Gastrocnemius medialis (tissue), 4 donors: Measurements from ENCODE around the gene MRE11. TPM values are rescaled to one million over a fixed set of nuclear protein-coding genes. Genes with fewer than 3 reads are reported as not detected.

ENCODE experiments used
- ATAC-seq, 2 donors: fragments of 150-250 bp; one replicate each; pipeline ENCODE4 v1.9.1; 2016
- DNase-seq, 2 donors: peaks; one replicate each; pipeline ENCODE4 v3.0.0-alpha.2; 2019
- H3K27ac ChIP-seq, 4 donors: fragments of 200-600 bp; sonication (generic); 1 replicate in 1 of 4; 2 replicates in 3 of 4; pipeline ENCODE4 v1.5.1; 2016 to 2018; ENCODE audit warnings: mild to moderate bottlenecking in 2 of 4, moderate library complexity in 1 of 4
- H3K27me3 ChIP-seq, 3 donors: fragments of 200-600 bp; sonication (generic) in 2 of 3; 1 replicate in 1 of 3; 2 replicates in 2 of 3; pipeline versions ENCODE4 v1.5.1 to v1.6.0; 2016 to 2019; ENCODE audit warnings: mild to moderate bottlenecking in 1 of 3, moderate library complexity in 1 of 3
- H3K36me3 ChIP-seq, 2 donors: fragments of 200-600 bp; sonication (generic) in 1 of 2; one replicate each; pipeline ENCODE4 v1.5.1; 2017 to 2018
- H3K4me1 ChIP-seq, 2 donors: fragments of 200-600 bp; sonication (generic) in 1 of 2; one replicate each; pipeline ENCODE4 v1.5.1; 2016 to 2017; ENCODE audit warnings: mild to moderate bottlenecking in 2 of 2
- H3K4me3 ChIP-seq, 4 donors: fragments of 200-600 bp; sonication (generic) in 3 of 4; 1 replicate in 1 of 4; 2 replicates in 3 of 4; pipeline ENCODE4 v1.5.1; 2016 to 2019; ENCODE audit warnings: mild to moderate bottlenecking in 2 of 4
- H3K9me3 ChIP-seq, 3 donors: fragments of 200-600 bp; sonication (generic) in 2 of 3; 1 replicate in 1 of 3; 2 replicates in 2 of 3; pipeline ENCODE4 v1.5.1; 2016 to 2019
- POLR2A ChIP-seq, 2 donors: fragments of 450-650 bp; IDR thresholded peaks; one replicate each; pipeline ENCODE4 v1.6.1; 2017; ENCODE audit warnings: antibody characterized with exemption in 2 of 2, mild to moderate bottlenecking in 2 of 2, moderate library complexity in 2 of 2
- in situ Hi-C, 4 donors: fragments of 200-750 bp; cut with MboI; loops; one replicate each; pipeline versions ENCODE4 v1.15.0 to v1.8.0; 2017; ENCODE audit warnings: low sequenced_read_pairs in 4 of 4
- intact Hi-C: fragments of 100-400 bp; cut with DNase I; formaldehyde crosslinking; loops from one replicate; pipeline ENCODE4 v1.15.1; 2023; ENCODE audit warnings: low total_unique reads
- total RNA-seq, 4 donors: library from RNA; depleted of rRNA; stranded (reverse); fragments of >200 nt; gene quantifications; one replicate each; pipeline versions ENCODE4 v1.1.0 to v1.2.3, GENCODE V29; 2016
- TF ChIP-seq, protein P1 (sequence below), 5 experiments: fragments of 450-650 bp in 3 of 5; fragments of 200-600 bp in 2 of 5; sonication (generic) in 2 of 5; IDR thresholded peaks in 4 of 5; conservative IDR thresholded peaks in 1 of 5; 1 replicate in 4 of 5; 2 replicates in 1 of 5; pipeline ENCODE4 v1.5.1; 2016 to 2019; ENCODE audit warnings: antibody characterized with exemption in 5 of 5, mild to moderate bottlenecking in 3 of 5, moderate library complexity in 3 of 5

Gene MRE11
- total RNA-seq, 4 donors from 2014 or later = 5.3 to 12.3 (median 5.9) TPM

- Histone ChIP-seq H3K36me3 (peaks cover 0 to 15% of the 10 kb centered on the region in 2 donors), H3K27ac (no peak overlapping the region), H3K9me3 (no peaks in the 10 kb centered on the region), H3K27me3 (no peaks in the 10 kb centered on the region), H3K4me3 (no peak overlapping the region), H3K4me1 (no peaks in the 10 kb centered on the region)
- ATAC-seq = no peak
- intact Hi-C loops = no loop called here
- no peak for TF ChIP-seq POLR2A (IDR thresholded peaks at IDR 0.05)
- TF ChIP-seq, protein P1, sequence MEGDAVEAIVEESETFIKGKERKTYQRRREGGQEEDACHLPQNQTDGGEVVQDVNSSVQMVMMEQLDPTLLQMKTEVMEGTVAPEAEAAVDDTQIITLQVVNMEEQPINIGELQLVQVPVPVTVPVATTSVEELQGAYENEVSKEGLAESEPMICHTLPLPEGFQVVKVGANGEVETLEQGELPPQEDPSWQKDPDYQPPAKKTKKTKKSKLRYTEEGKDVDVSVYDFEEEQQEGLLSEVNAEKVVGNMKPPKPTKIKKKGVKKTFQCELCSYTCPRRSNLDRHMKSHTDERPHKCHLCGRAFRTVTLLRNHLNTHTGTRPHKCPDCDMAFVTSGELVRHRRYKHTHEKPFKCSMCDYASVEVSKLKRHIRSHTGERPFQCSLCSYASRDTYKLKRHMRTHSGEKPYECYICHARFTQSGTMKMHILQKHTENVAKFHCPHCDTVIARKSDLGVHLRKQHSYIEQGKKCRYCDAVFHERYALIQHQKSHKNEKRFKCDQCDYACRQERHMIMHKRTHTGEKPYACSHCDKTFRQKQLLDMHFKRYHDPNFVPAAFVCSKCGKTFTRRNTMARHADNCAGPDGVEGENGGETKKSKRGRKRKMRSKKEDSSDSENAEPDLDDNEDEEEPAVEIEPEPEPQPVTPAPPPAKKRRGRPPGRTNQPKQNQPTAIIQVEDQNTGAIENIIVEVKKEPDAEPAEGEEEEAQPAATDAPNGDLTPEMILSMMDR (IDR thresholded peaks at IDR 0.05 in 4 of 5, conservative IDR thresholded peaks at IDR 0.05 in 1 of 5) = no peak
- DNase-seq = no peak
- in situ Hi-C loops = no loop called here
Observed at GRCh38 chr11:94459576-94459975, 34.1 kb downstream of the MRE11 start.

DNA sequence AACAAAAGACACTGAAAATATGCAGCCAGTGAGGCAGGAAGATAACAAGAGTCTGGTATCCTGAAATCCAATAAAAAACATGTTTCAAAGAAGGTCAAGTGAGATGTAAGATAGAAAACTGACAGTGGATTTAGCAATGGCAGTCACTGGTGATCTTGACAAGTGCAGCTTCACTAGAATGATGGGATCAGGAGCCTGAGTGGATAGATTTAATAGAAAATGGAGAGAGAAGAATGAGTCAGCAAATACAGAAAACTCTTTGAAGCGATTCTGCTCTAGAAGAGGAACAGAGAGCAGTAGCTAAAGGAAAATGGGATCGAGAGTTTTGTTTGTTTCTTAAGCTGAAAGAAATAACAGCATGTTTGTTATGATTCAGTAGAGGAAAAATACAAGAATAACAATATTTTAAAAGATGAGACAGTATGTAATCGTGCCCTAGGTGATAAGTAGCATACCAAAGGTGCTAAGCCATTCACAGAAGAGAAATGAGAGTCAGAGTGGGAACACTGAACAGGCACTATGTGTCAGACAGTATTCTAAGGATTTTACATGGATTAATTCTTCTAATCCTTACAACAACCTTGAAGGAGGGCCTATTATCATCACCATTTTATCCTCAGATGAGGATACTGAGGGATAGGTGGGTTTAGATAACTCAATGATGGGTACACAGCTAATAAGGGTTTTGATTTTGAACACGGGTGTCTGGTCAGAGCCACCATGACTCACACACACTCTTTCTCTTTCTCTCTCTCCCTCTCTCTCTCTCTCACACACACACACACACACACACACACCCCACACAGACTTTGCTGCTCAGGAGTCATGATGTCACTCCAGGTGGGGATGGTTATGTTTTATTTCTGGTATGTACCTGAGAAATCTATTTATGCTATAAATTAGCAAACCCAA, 36.3 kb downstream of the MRE11 start:
- DNase-seq (no peak), ATAC-seq (no peak)
- Histone ChIP-seq H3K4me1 (no peaks in the 10 kb centered on the region), H3K4me3 (no peak overlapping the region), H3K9me3 (no peaks in the 10 kb centered on the region), H3K27ac (no peak overlapping the region), H3K27me3 (no peaks in the 10 kb centered on the region), H3K36me3 (peaks cover 0 to 12% of the 10 kb centered on the region in 2 donors)
- TF ChIP-seq, protein P1 (IDR thresholded peaks at IDR 0.05 in 4 of 5, conservative IDR thresholded peaks at IDR 0.05 in 1 of 5) = no peak
- TF ChIP-seq POLR2A (IDR thresholded peaks at IDR 0.05) = no peak
- in situ Hi-C loops = no loop called here
- intact Hi-C loops = no loop called here

- H3K4me3 ChIP-seq = no peak overlapping the region
- in situ Hi-C loops (no loop called here), intact Hi-C loops (no loop called here)
- no peak overlapping the region for H3K27ac ChIP-seq
- H3K9me3 ChIP-seq = no peaks in the 10 kb centered on the region
- DNase-seq = no peak
- no peak for ATAC-seq
- TF ChIP-seq POLR2A (IDR thresholded peaks at IDR 0.05) = no peak
- TF ChIP-seq, protein P1 (IDR thresholded peaks at IDR 0.05 in 4 of 5, conservative IDR thresholded peaks at IDR 0.05 in 1 of 5) = no peak
- H3K36me3 ChIP-seq = peaks cover 0 to 12% of the 10 kb centered on the region in 2 donors
- H3K27me3 ChIP-seq = no peaks in the 10 kb centered on the region
- H3K4me1 ChIP-seq = no peaks in the 10 kb centered on the region
Observed at GRCh38 chr11:94455861-94456260, 37.8 kb downstream of the MRE11 start.

- Histone ChIP-seq H3K4me3 (no peak overlapping the region), H3K4me1 (no peaks in the 10 kb centered on the region), H3K36me3 (peaks cover 0 to 4% of the 10 kb centered on the region in 2 donors), H3K27ac (no peak overlapping the region), H3K9me3 (no peaks in the 10 kb centered on the region), H3K27me3 (no peaks in the 10 kb centered on the region)
- in situ Hi-C loops (no loop called here), intact Hi-C loops (no loop called here)
- TF ChIP-seq, protein P1 (IDR thresholded peaks at IDR 0.05 in 4 of 5, conservative IDR thresholded peaks at IDR 0.05 in 1 of 5) = no peak
- no peak for ATAC-seq
- no peak for DNase-seq
Observed at GRCh38 chr11:94454301-94454700, 39.3 kb downstream of the MRE11 start.
